Smooth muscle cell (in vitro differentiated cells): ENCODE data around the gene MOB3C. TPM values are rescaled to one million over a fixed set of nuclear protein-coding genes. Genes with fewer than 3 reads are reported as not detected.

ENCODE experiments used
- DNase-seq: peaks from one replicate; lab custom pipeline; 2025; ENCODE audit not compliant: unreplicated experiment; lab: John Stamatoyannopoulos, UW
- H2AFZ ChIP-seq: fragments of 200-600 bp; sonication (generic); 2 replicates; pipeline ENCODE4 v1.6.0; 2016; ENCODE audit warnings: antibody characterized with exemption, low read depth, mild to moderate bottlenecking
- H3F3A ChIP-seq: fragments of 200-600 bp; sonication (generic); 2 replicates; pipeline ENCODE4 v1.6.0; 2017; ENCODE audit warnings: antibody characterized with exemption, low read depth
- H3K27ac ChIP-seq: fragments of 200-600 bp; sonication (generic); 2 replicates; pipeline ENCODE4 v1.5.1; 2016; ENCODE audit warnings: low read depth, mild to moderate bottlenecking
- H3K27me3 ChIP-seq: fragments of 200-600 bp; sonication (generic); 2 replicates; pipeline ENCODE4 v1.6.1; 2016; ENCODE audit warnings: low read depth, mild to moderate bottlenecking
- H3K36me3 ChIP-seq: fragments of 200-600 bp; sonication (generic); 2 replicates; pipeline ENCODE4 v1.5.1; 2016; ENCODE audit warnings: low read depth
- H3K4me1 ChIP-seq: fragments of 200-600 bp; sonication (generic); 2 replicates; pipeline ENCODE4 v1.5.1; 2016; ENCODE audit warnings: low read depth
- H3K4me2 ChIP-seq: fragments of 200-600 bp; sonication (generic); 2 replicates; pipeline ENCODE4 v1.6.0; 2016; ENCODE audit warnings: mild to moderate bottlenecking
- H3K4me3 ChIP-seq: fragments of 200-600 bp; sonication (generic); 2 replicates; pipeline ENCODE4 v1.5.1; 2016; ENCODE audit warnings: mild to moderate bottlenecking
- H3K79me2 ChIP-seq: fragments of 200-600 bp; sonication (generic); 2 replicates; pipeline ENCODE4 v1.6.0; 2016; ENCODE audit warnings: low read depth, mild to moderate bottlenecking
- H3K9ac ChIP-seq: fragments of 200-600 bp; sonication (generic); 2 replicates; pipeline ENCODE4 v1.6.0; 2016; ENCODE audit warnings: low read depth
- H3K9me3 ChIP-seq: fragments of 200-600 bp; sonication (generic); replicated peaks from 2 replicates; pipeline ENCODE4 v1.5.1; 2016; ENCODE audit warnings: low read depth
- H4K20me1 ChIP-seq: fragments of 200-600 bp; sonication (generic); 2 replicates; pipeline ENCODE4 v1.6.0; 2016; ENCODE audit warnings: low read depth
- WGBS: methylation state at CpG from one replicate; pipeline ENCODE4 v1.1.7; 2016; ENCODE audit warnings: low lambda C conversion rate; 5-methylcytosine and 5-hydroxymethylcytosine counted together
- polyA plus RNA-seq: library from polyadenylated mRNA; unstranded; fragments of >200 nt; fragmentation: Nextera tagmentation; extraction: Ambion mirVana; gene quantifications from 2 replicates; pipeline ENCODE4 v1.2.1, GENCODE V29; 2016
- total RNA-seq: library from RNA; depleted of rRNA; stranded (reverse); fragments of >200 nt; gene quantifications from 2 replicates; pipeline ENCODE4 v1.2.3, GENCODE V29; 2014
- TF ChIP-seq, protein P1 (sequence below): fragments of 200-600 bp; sonication (generic); IDR thresholded peaks from 2 replicates; pipeline ENCODE4 v1.5.1; 2017; ENCODE audit warnings: borderline replicate concordance, mild to moderate bottlenecking, antibody characterized with exemption; ENCODE audit not compliant: insufficient read depth, poor library complexity, severe bottlenecking

Gene MOB3C
- total and polyA plus RNA-seq, 2 experiments from 2014 or later: 5.3 to 5.5 TPM

DNA sequence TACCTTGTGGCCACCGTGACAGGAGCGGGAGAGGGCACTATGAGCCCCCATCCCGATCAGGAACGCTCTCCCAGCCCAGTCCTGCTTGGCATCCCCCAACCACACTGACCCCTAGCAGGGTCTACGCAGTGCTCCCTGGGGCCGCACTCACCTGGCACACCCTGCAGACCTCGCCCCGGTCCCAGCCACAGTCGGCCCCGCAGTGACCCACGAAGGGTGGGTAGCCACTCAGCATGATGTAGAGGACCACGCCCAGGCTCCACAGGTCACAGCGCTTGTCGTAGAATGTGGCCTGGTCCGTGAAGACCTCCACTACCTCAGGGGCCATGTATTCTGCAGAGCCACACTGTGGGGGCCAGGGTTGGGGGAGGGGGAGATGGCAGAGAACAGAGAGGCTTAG lies 54.1 kb downstream of the MOB3C start:
- Histone ChIP-seq H3K9me3 (no peaks in the 10 kb centered on the region), H4K20me1 (no peaks in the 10 kb centered on the region), H3K9ac (no peak overlapping the region), H3K27me3 (no peaks in the 10 kb centered on the region), H3F3A (no peaks in the 10 kb centered on the region), H3K4me1 (no peaks in the 10 kb centered on the region), H3K4me2 (no peak overlapping the region), H3K27ac (no peak overlapping the region), H3K36me3 (peaks cover 5% of the 10 kb centered on the region), H3K79me2 (no peaks in the 10 kb centered on the region), H2AFZ (no peak overlapping the region), H3K4me3 (no peak overlapping the region)
- WGBS: 98% methylated on average over 15 of the region's 15 CpGs
- TF ChIP-seq, protein P1, sequence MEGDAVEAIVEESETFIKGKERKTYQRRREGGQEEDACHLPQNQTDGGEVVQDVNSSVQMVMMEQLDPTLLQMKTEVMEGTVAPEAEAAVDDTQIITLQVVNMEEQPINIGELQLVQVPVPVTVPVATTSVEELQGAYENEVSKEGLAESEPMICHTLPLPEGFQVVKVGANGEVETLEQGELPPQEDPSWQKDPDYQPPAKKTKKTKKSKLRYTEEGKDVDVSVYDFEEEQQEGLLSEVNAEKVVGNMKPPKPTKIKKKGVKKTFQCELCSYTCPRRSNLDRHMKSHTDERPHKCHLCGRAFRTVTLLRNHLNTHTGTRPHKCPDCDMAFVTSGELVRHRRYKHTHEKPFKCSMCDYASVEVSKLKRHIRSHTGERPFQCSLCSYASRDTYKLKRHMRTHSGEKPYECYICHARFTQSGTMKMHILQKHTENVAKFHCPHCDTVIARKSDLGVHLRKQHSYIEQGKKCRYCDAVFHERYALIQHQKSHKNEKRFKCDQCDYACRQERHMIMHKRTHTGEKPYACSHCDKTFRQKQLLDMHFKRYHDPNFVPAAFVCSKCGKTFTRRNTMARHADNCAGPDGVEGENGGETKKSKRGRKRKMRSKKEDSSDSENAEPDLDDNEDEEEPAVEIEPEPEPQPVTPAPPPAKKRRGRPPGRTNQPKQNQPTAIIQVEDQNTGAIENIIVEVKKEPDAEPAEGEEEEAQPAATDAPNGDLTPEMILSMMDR: no peak
- DNase-seq: no peak

DNA sequence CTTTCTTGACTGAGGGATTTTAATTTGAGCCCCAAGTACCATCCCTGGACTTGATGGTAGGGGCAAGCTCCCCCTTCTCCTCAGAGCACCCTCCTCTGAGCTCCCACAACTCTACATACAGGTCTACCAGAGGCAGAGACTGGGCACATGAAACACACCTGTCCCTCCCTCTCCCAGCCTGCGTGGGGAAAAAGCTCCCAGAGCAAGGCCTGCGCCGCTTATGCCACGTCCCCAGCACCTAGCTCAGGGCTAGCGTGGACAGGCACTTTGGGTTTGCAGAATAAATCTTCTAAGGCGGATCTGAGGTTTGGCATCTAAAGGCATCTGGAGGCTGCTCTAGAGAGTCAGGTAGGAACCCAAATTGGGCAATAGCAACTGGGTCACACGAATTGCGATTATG lies 57.6 kb downstream of the MOB3C start:
- Histone ChIP-seq H3K4me3 (no peak overlapping the region), H3F3A (no peaks in the 10 kb centered on the region), H3K27ac (no peak overlapping the region), H3K4me1 (no peaks in the 10 kb centered on the region), H3K9ac (no peak overlapping the region), H4K20me1 (no peaks in the 10 kb centered on the region), H3K79me2 (no peaks in the 10 kb centered on the region), H3K36me3 (no peaks in the 10 kb centered on the region), H3K27me3 (no peaks in the 10 kb centered on the region), H2AFZ (no peak overlapping the region), H3K4me2 (no peak overlapping the region), H3K9me3 (no peaks in the 10 kb centered on the region)
- no peak for DNase-seq
- 93% methylated on average over 8 of the region's 8 CpGs for WGBS
- TF ChIP-seq, protein P1: no peak

DNA sequence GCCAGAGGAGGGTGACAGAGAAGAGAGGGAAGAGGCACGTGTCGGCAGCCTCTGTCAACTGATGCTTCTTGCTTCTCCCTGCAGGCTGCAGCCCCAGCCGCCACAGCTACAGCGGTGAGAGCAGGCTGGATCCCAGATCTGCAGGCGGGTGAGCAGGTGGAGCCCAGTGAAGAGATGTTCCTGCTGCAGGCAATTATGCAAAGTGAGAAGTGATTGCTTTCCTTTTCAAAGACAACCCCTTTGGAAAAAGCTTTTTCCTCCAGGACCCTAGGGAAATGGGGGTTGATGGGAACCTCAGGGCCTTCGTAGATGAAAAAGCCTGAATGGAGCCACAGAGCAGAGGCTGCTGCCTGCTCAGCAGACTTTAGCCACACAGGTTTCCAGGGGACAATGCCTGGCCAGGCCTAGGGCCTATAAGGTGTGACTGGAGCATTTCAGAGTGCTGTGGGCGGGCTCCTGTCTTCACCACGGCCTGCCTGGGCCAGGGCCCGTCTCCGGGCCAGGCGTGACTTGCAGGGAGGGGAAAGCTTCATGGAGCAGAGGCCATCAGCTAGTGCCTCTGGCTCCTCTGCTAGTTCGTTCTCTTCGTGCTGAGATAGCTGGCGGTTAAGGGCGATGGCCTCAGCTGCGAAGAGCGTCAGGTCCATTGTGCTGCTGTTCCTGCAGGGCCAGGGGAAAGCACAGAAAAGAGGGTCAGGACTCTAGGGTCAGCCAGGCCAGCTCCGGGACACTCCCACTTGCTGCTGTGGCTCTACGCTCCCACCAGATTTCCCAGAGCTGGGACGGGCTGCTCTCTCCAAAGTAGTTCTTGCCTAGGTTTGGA lies 58.3 kb downstream of the MOB3C start:
- H3K27me3 ChIP-seq: no peaks in the 10 kb centered on the region
- H3K27ac ChIP-seq: no peak overlapping the region
- 75% methylated on average over 20 of the region's 20 CpGs for WGBS
- H4K20me1 ChIP-seq: no peaks in the 10 kb centered on the region
- TF ChIP-seq, protein P1: no peak
- no peak overlapping the region for H3K9ac ChIP-seq
- H2AFZ ChIP-seq: no peak overlapping the region
- H3K4me1 ChIP-seq: no peaks in the 10 kb centered on the region
- H3K4me2 ChIP-seq: no peak overlapping the region
- no peaks in the 10 kb centered on the region for H3K79me2 ChIP-seq
- H3K4me3 ChIP-seq: no peak overlapping the region
- H3K9me3 ChIP-seq: no peaks in the 10 kb centered on the region
- DNase-seq: no peak
- H3F3A ChIP-seq: no peaks in the 10 kb centered on the region
- H3K36me3 ChIP-seq: no peaks in the 10 kb centered on the region

Other genes with a start within 250 kb of the MOB3C start
- 8.9 and 11.1 TPM in 2 replicates for gene FAAH, start 222.5 kb downstream of the MOB3C start, total RNA-seq
- 5.7 and 12.1 TPM in 2 replicates for gene FAAH, start 222.5 kb downstream of the MOB3C start, polyA plus RNA-seq
- not detected in 2 replicates for gene DMBX1, start 127.0 kb downstream of the MOB3C start, total RNA-seq
- not detected in 2 replicates for gene DMBX1, start 127.0 kb downstream of the MOB3C start, polyA plus RNA-seq
- gene KNCN, start 65.2 kb downstream of the MOB3C start, total RNA-seq: not detected in 2 replicates
- gene KNCN, start 65.2 kb downstream of the MOB3C start, polyA plus RNA-seq: not detected in 2 replicates
- 17.9 and 18.7 TPM in 2 replicates for gene MKNK1, start 12.5 kb downstream of the MOB3C start, total RNA-seq
- gene MKNK1, start 12.5 kb downstream of the MOB3C start, polyA plus RNA-seq: 11.7 and 17.2 TPM in 2 replicates
- 22.2 and 30.8 TPM in 2 replicates for gene ATPAF1, start 51.6 kb upstream of the MOB3C start, total RNA-seq
- 31.2 and 35.3 TPM in 2 replicates for gene ATPAF1, start 51.6 kb upstream of the MOB3C start, polyA plus RNA-seq
- gene TEX38, start 55.0 kb upstream of the MOB3C start, total RNA-seq: not detected in 2 replicates
- gene TEX38, start 55.0 kb upstream of the MOB3C start, polyA plus RNA-seq: 0.69 TPM in 1 of 2 replicates, not detected in the other
- gene EFCAB14, start 102.3 kb upstream of the MOB3C start, total RNA-seq: 62.8 and 69.6 TPM in 2 replicates
- gene EFCAB14, start 102.3 kb upstream of the MOB3C start, polyA plus RNA-seq: 28.6 and 29.4 TPM in 2 replicates
- not detected in 2 replicates for gene CYP4B1, start 182.2 kb upstream of the MOB3C start, total RNA-seq
- 0.13 TPM in 1 of 2 replicates, not detected in the other for gene CYP4B1, start 182.2 kb upstream of the MOB3C start, polyA plus RNA-seq